Measurements from ENCODE around the gene NR2C2AP.

DNA sequence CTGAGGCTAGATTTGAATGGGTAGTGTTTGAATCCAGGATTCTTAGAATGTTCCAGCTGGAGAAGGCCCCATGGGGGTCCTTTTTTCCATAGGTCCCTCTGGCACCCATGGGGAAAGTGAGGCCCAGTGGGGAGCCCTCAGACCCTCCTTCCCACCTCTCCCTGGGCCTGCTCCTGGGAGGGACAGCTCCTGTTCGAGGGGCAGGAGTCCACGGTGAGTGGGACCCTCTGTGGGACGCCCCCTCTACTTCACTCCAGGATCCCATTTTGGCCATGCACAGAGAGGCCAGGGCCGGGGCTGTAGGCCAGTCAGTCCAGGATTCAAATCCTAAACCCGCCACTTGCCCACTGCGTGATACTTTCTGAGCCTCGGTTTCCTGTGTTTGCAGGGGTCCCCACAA is 40.7 kb downstream of the NR2C2AP start:
- TF ChIP-seq, protein P1, sequence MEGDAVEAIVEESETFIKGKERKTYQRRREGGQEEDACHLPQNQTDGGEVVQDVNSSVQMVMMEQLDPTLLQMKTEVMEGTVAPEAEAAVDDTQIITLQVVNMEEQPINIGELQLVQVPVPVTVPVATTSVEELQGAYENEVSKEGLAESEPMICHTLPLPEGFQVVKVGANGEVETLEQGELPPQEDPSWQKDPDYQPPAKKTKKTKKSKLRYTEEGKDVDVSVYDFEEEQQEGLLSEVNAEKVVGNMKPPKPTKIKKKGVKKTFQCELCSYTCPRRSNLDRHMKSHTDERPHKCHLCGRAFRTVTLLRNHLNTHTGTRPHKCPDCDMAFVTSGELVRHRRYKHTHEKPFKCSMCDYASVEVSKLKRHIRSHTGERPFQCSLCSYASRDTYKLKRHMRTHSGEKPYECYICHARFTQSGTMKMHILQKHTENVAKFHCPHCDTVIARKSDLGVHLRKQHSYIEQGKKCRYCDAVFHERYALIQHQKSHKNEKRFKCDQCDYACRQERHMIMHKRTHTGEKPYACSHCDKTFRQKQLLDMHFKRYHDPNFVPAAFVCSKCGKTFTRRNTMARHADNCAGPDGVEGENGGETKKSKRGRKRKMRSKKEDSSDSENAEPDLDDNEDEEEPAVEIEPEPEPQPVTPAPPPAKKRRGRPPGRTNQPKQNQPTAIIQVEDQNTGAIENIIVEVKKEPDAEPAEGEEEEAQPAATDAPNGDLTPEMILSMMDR (conservative IDR thresholded peaks at IDR 0.05; ENCODE audit: low read depth, low read length) = no peak
- TF ChIP-seq SMC3 (IDR thresholded peaks at IDR 0.05; ENCODE audit: low read depth, low read length) = no peak
- TF ChIP-seq RAD21 (IDR thresholded peaks at IDR 0.05; ENCODE audit: low read length) = no peak
- no peak for TF ChIP-seq MAFK (IDR thresholded peaks at IDR 0.05; ENCODE audit: low read depth, low read length)
- no peak for TF ChIP-seq FOS (IDR thresholded peaks at IDR 0.05; ENCODE audit: low read depth, low read length)
- no peak for TF ChIP-seq POLR2A (IDR thresholded peaks at IDR 0.05; ENCODE audit: low read depth, low read length)
- TF ChIP-seq BHLHE40 (IDR thresholded peaks at IDR 0.05; ENCODE audit: low read depth, low read length) = no peak
- TF ChIP-seq RCOR1 (IDR thresholded peaks at IDR 0.05; ENCODE audit: insufficient replicate concordance, low read length) = no peak
- no peak for TF ChIP-seq CEBPB (IDR thresholded peaks at IDR 0.05; ENCODE audit: low read depth, low read length)

All from IMR-90 (cell line).